ENCODE data around the gene KRTAP10-12.

- TF ChIP-seq CTCF (IDR thresholded peaks at IDR 0.05) (no peak), POLR2A (IDR thresholded peaks at IDR 0.05) (no peak)
Measured at GRCh38 chr21:44709426-44710293, 12.7 kb downstream of the KRTAP10-12 start.

All from heart left ventricle (tissue), 13 donors.